ENCODE results near the gene P2RX3.
"Not testable (repeated sequence)": the region's sequence is repeated elsewhere in the genome, so short reads cannot be mapped to it uniquely, and the experiment has no call there.

Gene P2RX3

GRCh38 chr11:57377107-57377506, 39.0 kb downstream of the P2RX3 start:
- DNase-seq = no peak

- no peak for DNase-seq
These were observed 40.0 kb downstream of the P2RX3 start for GRCh38 chr11:57378186-57378585.

- no peak for DNase-seq
These were observed 41.6 kb downstream of the P2RX3 start for GRCh38 chr11:57379732-57380131.

GRCh38 chr11:57380975-57381374, 42.8 kb downstream of the P2RX3 start, which contains the start of gene PRG3:
TSS of gene PRG3 (minus strand) at chr11:57381150. CDS start at chr11:57380708, 442 bp downstream.
- DNase-seq = no peak

GRCh38 chr11:57386178-57386940, 48.2 kb downstream of the P2RX3 start:
- DNase-seq = no peak

GRCh38 chr11:57387289-57388030, 49.3 kb downstream of the P2RX3 start:
- DNase-seq = no peak

- DNase-seq = no peak
These were observed 52.4 kb downstream of the P2RX3 start, which contains the start of gene PRG2 for GRCh38 chr11:57390535-57390934. TSS of gene PRG2 (minus strand) at chr11:57390650. CDS start at chr11:57389944, 706 bp downstream.

- DNase-seq = no peak
These were observed 53.0 kb downstream of the P2RX3 start for GRCh38 chr11:57391111-57391510.

GRCh38 chr11:57391539-57391938, 53.4 kb downstream of the P2RX3 start:
- DNase-seq = no peak

GRCh38 chr11:57392066-57392762, 54.1 kb downstream of the P2RX3 start:
- no peak for DNase-seq

GRCh38 chr11:57392763-57393105, 54.6 kb downstream of the P2RX3 start:
- DNase-seq = no peak

- no peak for DNase-seq
These were observed 56.2 kb downstream of the P2RX3 start for GRCh38 chr11:57394203-57394965.

GRCh38 chr11:57395905-57396623, 57.9 kb downstream of the P2RX3 start:
- DNase-seq = no peak

GRCh38 chr11:57396744-57397143, 58.6 kb downstream of the P2RX3 start:
- no peak for DNase-seq

- DNase-seq = no peak
These were observed 59.3 kb downstream of the P2RX3 start for GRCh38 chr11:57397394-57397990.

GRCh38 chr11:57399221-57399620, 61.1 kb downstream of the P2RX3 start:
- DNase-seq = no peak

GRCh38 chr11:57399972-57400578, 61.9 kb downstream of the P2RX3 start:
- DNase-seq = no peak

GRCh38 chr11:57402188-57403002, 64.2 kb downstream of the P2RX3 start:
- no peak for DNase-seq

GRCh38 chr11:57403003-57403801, 65.0 kb downstream of the P2RX3 start:
- not testable (repeated sequence) for DNase-seq

- no peak for DNase-seq
These were observed 65.6 kb downstream of the P2RX3 start for GRCh38 chr11:57403802-57404147.

Data from activated effector memory CD4-positive, alpha-beta T cell treated with anti-CD3 and anti-CD28 coated beads, Interleukin-2, amount 50 U/mL, for 16 hours (primary cell).